Loucy (cell line): ENCODE measurements around the gene SLC28A2.
"Not testable (repeated sequence)": the region's sequence is repeated elsewhere in the genome, so short reads cannot be mapped to it uniquely, and the experiment has no call there.

Experiments used
- H2AFZ ChIP-seq: fragments of 200-600 bp; sonication (generic); 2 replicates; pipeline ENCODE4 v1.6.0; 2016; ENCODE audit warnings: antibody characterized with exemption, mild to moderate bottlenecking, low read length, moderate library complexity
- H3F3A ChIP-seq: fragments of 200-600 bp; 2 replicates; pipeline ENCODE4 v1.6.0; 2016; ENCODE audit warnings: antibody characterized with exemption, low read depth, mild to moderate bottlenecking
- H3K27me3 ChIP-seq: fragments of 200-600 bp; sonication (generic); 2 replicates; pipeline ENCODE4 v1.6.1; 2014; ENCODE audit warnings: low read length, mild to moderate bottlenecking; ENCODE audit not compliant: insufficient read depth, poor library complexity, severe bottlenecking
- H3K36me3 ChIP-seq: fragments of 200-600 bp; sonication (generic); 2 replicates; pipeline ENCODE4 v1.6.1; 2016; ENCODE audit warnings: low read length; ENCODE audit not compliant: insufficient read depth
- H3K4me1 ChIP-seq: fragments of 200-600 bp; sonication (generic); 2 replicates; pipeline ENCODE4 v1.5.1; 2014; ENCODE audit warnings: low read length, mild to moderate bottlenecking; ENCODE audit not compliant: insufficient read depth, poor library complexity, severe bottlenecking
- H3K4me2 ChIP-seq: fragments of 200-600 bp; sonication (generic); 2 replicates; pipeline ENCODE4 v1.6.0; 2014; ENCODE audit warnings: antibody characterized with exemption, low read length, low read depth, mild to moderate bottlenecking; ENCODE audit not compliant: poor library complexity, severe bottlenecking
- H3K4me3 ChIP-seq: fragments of 200-600 bp; sonication (generic); 2 replicates; pipeline ENCODE4 v1.5.1; 2014; ENCODE audit warnings: low read length, mild to moderate bottlenecking, mixed read lengths; ENCODE audit not compliant: poor library complexity, severe bottlenecking
- H3K79me2 ChIP-seq: fragments of 200-600 bp; sonication (generic); 2 replicates; pipeline ENCODE4 v1.6.1; 2014; ENCODE audit warnings: low read length; ENCODE audit not compliant: insufficient read depth
- H3K9ac ChIP-seq: fragments of 200-600 bp; sonication (generic); 2 replicates; pipeline ENCODE4 v1.6.0; 2014; ENCODE audit warnings: mild to moderate bottlenecking, low read depth, low read length, moderate library complexity; ENCODE audit not compliant: poor library complexity, severe bottlenecking
- H3K9me2 ChIP-seq: fragments of 200-600 bp; sonication (generic); replicated peaks from 2 replicates; pipeline ENCODE4 v1.6.1; 2016; ENCODE audit warnings: low read depth, low read length, mixed read lengths
- H3K9me3 ChIP-seq: fragments of 200-600 bp; sonication (generic); 2 replicates; pipeline ENCODE4 v1.6.1; 2014; ENCODE audit warnings: mild to moderate bottlenecking, antibody characterized with exemption, low read length, low read depth; ENCODE audit not compliant: insufficient read depth
- H4K20me1 ChIP-seq: fragments of 200-600 bp; sonication (generic); 2 replicates; pipeline ENCODE4 v1.6.0; 2014; ENCODE audit warnings: antibody characterized with exemption, low read length, mild to moderate bottlenecking; ENCODE audit not compliant: insufficient read depth, poor library complexity, severe bottlenecking
- CTCF ChIP-seq: fragments of 200-600 bp; sonication (generic); conservative IDR thresholded peaks from 2 replicates; pipeline ENCODE4 v1.5.1; 2014; ENCODE audit warnings: mild to moderate bottlenecking, antibody characterized with exemption, low read length
- EZH2phosphoT487 ChIP-seq: fragments of 200-600 bp; IDR thresholded peaks from 2 replicates; pipeline ENCODE4 v1.6.1; 2018; ENCODE audit warnings: antibody characterized with exemption, mild to moderate bottlenecking, moderate library complexity, borderline replicate concordance

SLC28A2 gene

DNA sequence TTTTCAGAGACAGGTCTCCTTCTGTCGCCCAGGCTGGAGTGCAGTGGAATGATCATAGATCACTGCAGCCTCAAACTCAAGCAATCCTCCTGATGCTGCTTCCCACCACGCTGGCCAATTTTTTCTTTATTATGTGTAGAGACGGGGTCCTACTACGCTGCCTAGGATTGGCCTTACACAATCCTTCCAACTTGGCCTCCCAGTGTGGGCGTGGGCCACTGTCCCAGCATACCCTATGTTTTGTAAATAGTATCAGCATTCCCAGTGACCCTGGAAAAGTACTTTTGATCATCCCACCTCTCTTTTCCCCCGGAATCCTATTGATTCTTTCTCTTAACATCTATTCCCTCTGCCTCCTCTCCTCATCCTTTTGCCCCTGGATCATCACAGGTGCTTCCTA lies 36.9 kb downstream of the SLC28A2 start:
- H3K4me3 ChIP-seq, result no peak overlapping the region
- no peaks in the 10 kb centered on the region for H3K9me3 ChIP-seq
- H3K36me3 ChIP-seq, result no peaks in the 10 kb centered on the region
- H3K9me2 ChIP-seq, result no peaks in the 10 kb centered on the region
- H4K20me1 ChIP-seq, result no peaks in the 10 kb centered on the region
- no peak overlapping the region for H3K4me2 ChIP-seq
- no peak for TF ChIP-seq CTCF
- no peak for TF ChIP-seq EZH2phosphoT487
- no peaks in the 10 kb centered on the region for H3K27me3 ChIP-seq
- no peak overlapping the region for H3K9ac ChIP-seq
- H3K4me1 ChIP-seq, result no peaks in the 10 kb centered on the region
- no peak overlapping the region for H2AFZ ChIP-seq
- H3K79me2 ChIP-seq, result no peaks in the 10 kb centered on the region
- H3F3A ChIP-seq, result no peaks in the 10 kb centered on the region

DNA sequence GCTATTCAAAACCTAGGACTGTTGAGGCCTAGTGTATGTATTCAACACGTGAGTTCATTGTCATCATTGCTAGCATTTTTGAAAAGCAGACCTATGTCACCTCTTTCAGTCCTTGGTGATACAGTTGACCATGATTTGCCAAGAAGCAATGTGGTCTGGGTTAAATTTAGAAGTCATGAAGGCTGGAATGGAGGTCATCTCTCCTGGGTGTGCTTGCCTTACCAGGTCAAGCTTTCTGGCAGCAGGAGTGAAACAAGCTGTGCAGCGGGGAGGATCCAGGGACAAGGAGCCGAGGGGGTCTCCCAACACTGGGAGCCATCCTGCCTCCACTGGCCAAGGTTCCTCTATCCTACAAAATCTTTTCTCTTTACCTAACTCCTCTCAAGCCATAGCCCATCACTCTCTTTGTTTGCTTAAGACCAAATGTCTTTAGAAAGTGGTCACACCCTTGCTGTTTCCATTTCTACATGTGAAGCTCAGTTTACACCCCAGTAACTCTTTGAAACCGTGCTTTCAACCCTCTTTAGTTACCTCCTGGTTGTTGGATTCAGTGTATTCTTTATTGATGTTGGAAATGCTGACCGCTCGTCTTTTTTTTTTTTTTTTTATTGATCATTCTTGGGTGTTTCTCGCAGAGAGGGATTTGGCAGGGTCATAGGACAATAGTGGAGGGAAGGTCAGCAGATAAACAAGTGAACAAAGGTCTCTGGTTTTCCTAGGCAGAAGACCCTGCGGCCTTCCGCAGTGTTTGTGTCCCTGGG lies 40.0 kb downstream of the SLC28A2 start:
- Histone ChIP-seq H3K9me2 (no peaks in the 10 kb centered on the region), H3F3A (no peaks in the 10 kb centered on the region), H3K4me3 (no peak overlapping the region), H3K36me3 (no peaks in the 10 kb centered on the region), H3K4me1 (no peaks in the 10 kb centered on the region), H3K9ac (no peak overlapping the region), H3K27me3 (no peaks in the 10 kb centered on the region), H4K20me1 (no peaks in the 10 kb centered on the region), H3K9me3 (no peaks in the 10 kb centered on the region), H2AFZ (no peak overlapping the region), H3K4me2 (no peak overlapping the region), H3K79me2 (no peaks in the 10 kb centered on the region)
- TF ChIP-seq EZH2phosphoT487 (no peak), CTCF (no peak)

DNA sequence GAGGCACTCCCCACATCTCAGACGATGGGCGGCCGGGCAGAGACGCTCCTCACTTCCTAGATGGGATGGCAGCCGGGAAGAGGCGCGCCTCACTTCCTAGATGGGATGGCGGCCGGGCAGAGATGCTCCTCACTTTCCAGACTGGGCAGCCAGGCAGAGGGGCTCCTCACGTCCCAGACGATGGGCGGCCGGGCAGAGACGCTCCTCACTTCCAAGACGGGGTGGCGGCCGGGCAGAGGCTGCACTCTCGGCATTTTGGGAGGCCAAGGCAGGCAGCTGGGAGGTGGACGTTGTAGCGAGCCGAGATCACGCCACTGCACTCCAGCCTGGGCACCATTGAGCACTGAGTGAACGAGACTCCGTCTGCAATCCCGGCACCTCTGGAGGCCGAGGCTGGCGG lies 41.3 kb downstream of the SLC28A2 start:
- H3K4me3 ChIP-seq, H3K9me2 ChIP-seq, H3K9me3 ChIP-seq, H2AFZ ChIP-seq, H3K9ac ChIP-seq, H4K20me1 ChIP-seq, H3K36me3 ChIP-seq, H3K4me1 ChIP-seq, H3F3A ChIP-seq, H3K79me2 ChIP-seq, H3K27me3 ChIP-seq, H3K4me2 ChIP-seq: not testable (repeated sequence)

- H2AFZ ChIP-seq, H3K4me1 ChIP-seq, H3K9me3 ChIP-seq, H3K9me2 ChIP-seq, H3K4me2 ChIP-seq, H4K20me1 ChIP-seq, H3K9ac ChIP-seq, H3K79me2 ChIP-seq, H3F3A ChIP-seq, H3K36me3 ChIP-seq, H3K27me3 ChIP-seq, H3K4me3 ChIP-seq: not testable (repeated sequence)
Measured at GRCh38 chr15:45298964-45299378, 46.9 kb downstream of the SLC28A2 start.
